ENCODE measurements around the gene USP14.
A peak's percentile ranks its signal among the peaks of the same experiment; 100 is the strongest.
"Not testable (repeated sequence)": the region's sequence is repeated elsewhere in the genome, so short reads cannot be mapped to it uniquely, and the experiment has no call there.

The USP14 gene

GRCh38 chr18:158128-159036, at the start of gene USP14:
USP14 (plus strand) TSS chr18:158557; CDS start chr18:158699, 142 bp downstream.
- peak; percentile 83 for DNase-seq (ENCODE audit: extremely low read depth, low read depth)
- TF ChIP-seq CTCF (IDR thresholded peaks at IDR 0.05; ENCODE audit: low read depth, low read length) = no peak

GRCh38 chr18:108665-109063, 49.7 kb upstream of the USP14 start:
- DNase-seq (ENCODE audit: extremely low read depth, low read depth) = not testable (repeated sequence)

GRCh38 chr18:109130-109921, 49.0 kb upstream of the USP14 start:
- DNase-seq (ENCODE audit: extremely low read depth, low read depth) = not testable (repeated sequence)

- not testable (repeated sequence) for DNase-seq (ENCODE audit: extremely low read depth, low read depth)
Measured at GRCh38 chr18:109922-110261, 48.5 kb upstream of the USP14 start.

- not testable (repeated sequence) for DNase-seq (ENCODE audit: extremely low read depth, low read depth)
Measured at GRCh38 chr18:110351-111201, 47.8 kb upstream of the USP14 start.

- TF ChIP-seq CTCF (IDR thresholded peaks at IDR 0.05; ENCODE audit: low read depth, low read length) = no peak
- DNase-seq (ENCODE audit: extremely low read depth, low read depth) = no peak
Measured at GRCh38 chr18:111306-112014, 46.9 kb upstream of the USP14 start.

- DNase-seq (ENCODE audit: extremely low read depth, low read depth) = not testable (repeated sequence)
Measured at GRCh38 chr18:112015-112733, 46.2 kb upstream of the USP14 start.

GRCh38 chr18:120539-121260, 37.7 kb upstream of the USP14 start:
- not testable (repeated sequence) for DNase-seq (ENCODE audit: extremely low read depth, low read depth)

- no peak for DNase-seq (ENCODE audit: extremely low read depth, low read depth)
- TF ChIP-seq CTCF (IDR thresholded peaks at IDR 0.05; ENCODE audit: low read depth, low read length) = no peak
Measured at GRCh38 chr18:135045-135444, 23.3 kb upstream of the USP14 start.
